Neural progenitor cell (in vitro differentiated cells): ENCODE data around the gene PLPP6.
"Not testable (repeated sequence)": the region's sequence is repeated elsewhere in the genome, so short reads cannot be mapped to it uniquely, and the experiment has no call there.

Experiments used
- CTCF ChIP-seq: fragments of 200-600 bp; sonication (generic); IDR thresholded peaks from 2 replicates; pipeline ENCODE4 v1.5.1; 2017; ENCODE audit warnings: antibody characterized with exemption, mild to moderate bottlenecking
- EZH2 ChIP-seq: fragments of 200-600 bp; sonication (generic); IDR thresholded peaks from 2 replicates; pipeline ENCODE4 v1.6.1; 2017; ENCODE audit warnings: antibody characterized with exemption, mild to moderate bottlenecking, moderate library complexity
- EZH2phosphoT487 ChIP-seq: fragments of 200-600 bp; sonication (generic); IDR thresholded peaks from 2 replicates; pipeline ENCODE4 v1.6.1; 2017; ENCODE audit warnings: antibody characterized with exemption

- not testable (repeated sequence) for TF ChIP-seq CTCF, EZH2, EZH2phosphoT487
Measured at GRCh38 chr9:4660665-4661064, 1.4 kb upstream of the PLPP6 start.
